Neural cell (in vitro differentiated cells): ENCODE results near the gene MYO1F. TPM values are rescaled to one million over a fixed set of nuclear protein-coding genes. Genes with fewer than 3 reads are reported as not detected.

ENCODE experiments used
- H2AFZ ChIP-seq: fragments of 200-600, 300-800 bp; sonication (generic), shearing (Covaris generic); 2 replicates; pipeline ENCODE4 v1.6.0; 2014; ENCODE audit warnings: low read depth, mild to moderate bottlenecking, antibody characterized with exemption, low read length, moderate library complexity
- H3F3A ChIP-seq: fragments of 200-600 bp; shearing (Covaris generic); 2 replicates; pipeline ENCODE4 v1.6.1; 2016; ENCODE audit warnings: mild to moderate bottlenecking, moderate library complexity, mixed read lengths, antibody characterized with exemption, low read length; ENCODE audit not compliant: insufficient read depth, poor library complexity, severe bottlenecking
- H3K27ac ChIP-seq: fragments of 200-600, 300-800 bp; sonication (generic), shearing (Covaris generic); 2 replicates; pipeline ENCODE4 v1.5.1; 2014; ENCODE audit warnings: mild to moderate bottlenecking, low read length, moderate library complexity
- H3K27me3 ChIP-seq: fragments of 300-800, 200-600 bp; sonication (generic), shearing (Covaris generic); 2 replicates; pipeline ENCODE4 v1.6.0; 2014; ENCODE audit warnings: mild to moderate bottlenecking, low read depth, low read length, moderate library complexity; ENCODE audit not compliant: insufficient read depth
- H3K36me3 ChIP-seq: fragments of 300-800, 200-600 bp; sonication (generic), shearing (Covaris generic); 2 replicates; pipeline ENCODE4 v1.5.1; 2014; ENCODE audit warnings: mild to moderate bottlenecking, antibody characterized with exemption, low read length, moderate library complexity; ENCODE audit not compliant: insufficient read depth
- H3K4me2 ChIP-seq: fragments of 300-800, 200-600 bp; sonication (generic), shearing (Covaris generic); 2 replicates; pipeline ENCODE4 v1.6.0; 2014; ENCODE audit warnings: mild to moderate bottlenecking, low read length
- H3K4me3 ChIP-seq: fragments of 300-800, 200-600 bp; sonication (generic), shearing (Covaris generic); 2 replicates; pipeline ENCODE4 v1.5.1; 2014; ENCODE audit warnings: mild to moderate bottlenecking, low read length, moderate library complexity
- H3K79me2 ChIP-seq: fragments of 200-600 bp; shearing (Covaris generic); replicated peaks from 2 replicates; pipeline ENCODE4 v1.6.0; 2014; ENCODE audit warnings: mild to moderate bottlenecking, low read length, moderate library complexity; ENCODE audit not compliant: insufficient read depth
- H3K9ac ChIP-seq: fragments of 300-800, 200-600 bp; sonication (generic), shearing (Covaris generic); 2 replicates; pipeline ENCODE4 v1.6.1; 2016; ENCODE audit warnings: mild to moderate bottlenecking, low read length, mixed read lengths
- H3K9me2 ChIP-seq: fragments of 200-600 bp; shearing (Covaris generic); 2 replicates; pipeline ENCODE4 v1.6.1; 2016; ENCODE audit warnings: mild to moderate bottlenecking, low read length, mixed read lengths; ENCODE audit not compliant: insufficient read depth
- H3K9me3 ChIP-seq: fragments of 200-600, 300-800 bp; sonication (generic), shearing (Covaris generic); 2 replicates; pipeline ENCODE4 v1.6.1; 2016; ENCODE audit warnings: mild to moderate bottlenecking, mixed run types, low read length, moderate library complexity, mixed read lengths
- H4K20me1 ChIP-seq: fragments of 200-600 bp; shearing (Covaris generic); 2 replicates; pipeline ENCODE4 v1.6.1; 2016; ENCODE audit warnings: mild to moderate bottlenecking, mixed run types; ENCODE audit not compliant: insufficient read depth
- EP300 ChIP-seq: fragments of 450-650 bp; conservative IDR thresholded peaks from 2 replicates; pipeline ENCODE4 v1.6.1; 2014; ENCODE audit warnings: antibody characterized with exemption, mild to moderate bottlenecking, moderate library complexity; ENCODE audit not compliant: poor library complexity, severe bottlenecking
- EZH2 ChIP-seq: fragments of 200-600, 300-800 bp; shearing (Covaris generic), sonication (generic); IDR thresholded peaks from 2 replicates; pipeline ENCODE4 v1.6.1; 2014; ENCODE audit warnings: antibody characterized with exemption, low read length, borderline replicate concordance, mild to moderate bottlenecking; ENCODE audit not compliant: insufficient read depth, poor library complexity, severe bottlenecking
- MXI1 ChIP-seq: fragments of 450-650 bp; conservative IDR thresholded peaks from 2 replicates; pipeline ENCODE4 v1.6.1; 2014; ENCODE audit warnings: antibody characterized with exemption, mild to moderate bottlenecking; ENCODE audit not compliant: poor library complexity, severe bottlenecking
- POLR2AphosphoS5 ChIP-seq: IDR thresholded peaks from 2 replicates; pipeline ENCODE4 v1.6.1; 2012
- RAD21 ChIP-seq: fragments of 450-650 bp; conservative IDR thresholded peaks from 2 replicates; pipeline ENCODE4 v1.6.1; 2014; ENCODE audit warnings: antibody characterized with exemption, mild to moderate bottlenecking, moderate library complexity
- SMC3 ChIP-seq: fragments of 450-650 bp; conservative IDR thresholded peaks from 2 replicates; pipeline ENCODE4 v1.6.1; 2014; ENCODE audit warnings: antibody characterized with exemption, mild to moderate bottlenecking, moderate library complexity; ENCODE audit not compliant: poor library complexity
- TAF1 ChIP-seq: IDR thresholded peaks from 2 replicates; pipeline ENCODE4 v1.6.1; 2012; ENCODE audit warnings: low read depth
- polyA plus RNA-seq: library from polyadenylated mRNA; depleted of rRNA; stranded (reverse); fragments of >200 nt; gene quantifications from 2 replicates; pipeline ENCODE4 v1.2.3, GENCODE V29; 2014
- TF ChIP-seq, protein P1 (sequence below): fragments of 450-650 bp; IDR thresholded peaks from 2 replicates; pipeline ENCODE4 v1.5.1; 2014; ENCODE audit warnings: antibody characterized with exemption, mild to moderate bottlenecking, moderate library complexity; ENCODE audit not compliant: poor library complexity, severe bottlenecking
- TF ChIP-seq, protein P2 (sequence below): IDR thresholded peaks from 2 replicates; pipeline ENCODE4 v1.6.1; 2012; ENCODE audit warnings: borderline replicate concordance

MYO1F gene
- polyA plus RNA-seq, 1 donor from 2014 or later = 0.40 TPM

DNA sequence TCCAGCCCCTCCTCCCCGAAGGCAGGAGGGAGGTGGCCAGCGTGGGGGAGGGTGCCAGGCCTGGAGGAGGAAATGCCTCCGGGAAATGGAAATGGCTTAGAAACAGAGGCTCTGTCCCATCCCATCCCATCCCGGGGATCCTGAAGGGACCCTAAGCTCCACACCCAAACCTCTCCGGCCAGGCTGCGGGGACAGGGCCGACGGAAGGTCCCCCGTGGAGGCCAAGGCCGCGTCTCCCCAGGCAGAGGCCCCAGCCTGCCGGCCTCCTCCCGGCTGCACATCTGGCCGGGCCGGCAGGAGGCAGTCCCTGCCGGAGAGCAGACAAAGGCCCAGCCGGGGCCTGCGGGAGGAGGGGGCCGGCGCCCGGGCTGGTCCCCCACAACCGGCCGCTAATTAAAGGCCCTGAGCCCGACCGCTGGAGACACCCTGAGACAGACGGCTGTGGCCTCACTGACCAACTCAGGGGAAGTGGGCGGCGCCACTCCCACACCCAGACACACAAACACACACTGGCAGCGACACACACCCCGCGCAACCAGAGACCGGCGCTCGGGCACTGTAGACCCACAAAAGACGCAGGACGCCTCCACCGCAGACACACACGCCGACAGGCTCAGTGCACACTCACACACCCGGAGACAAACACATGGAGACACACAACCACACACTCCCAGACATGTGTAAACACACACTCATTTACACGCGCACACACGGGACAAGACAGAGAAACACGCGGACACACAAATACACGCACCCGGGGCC is 32.2 kb upstream of the MYO1F start:
- peak overlapping the region; percentile 79 for H2AFZ ChIP-seq
- no peaks in the 10 kb centered on the region for H4K20me1 ChIP-seq
- H3K36me3 ChIP-seq = peaks cover 6% of the 10 kb centered on the region
- no peaks in the 10 kb centered on the region for H3K9me2 ChIP-seq
- no peaks in the 10 kb centered on the region for H3F3A ChIP-seq
- TF ChIP-seq, protein P1, sequence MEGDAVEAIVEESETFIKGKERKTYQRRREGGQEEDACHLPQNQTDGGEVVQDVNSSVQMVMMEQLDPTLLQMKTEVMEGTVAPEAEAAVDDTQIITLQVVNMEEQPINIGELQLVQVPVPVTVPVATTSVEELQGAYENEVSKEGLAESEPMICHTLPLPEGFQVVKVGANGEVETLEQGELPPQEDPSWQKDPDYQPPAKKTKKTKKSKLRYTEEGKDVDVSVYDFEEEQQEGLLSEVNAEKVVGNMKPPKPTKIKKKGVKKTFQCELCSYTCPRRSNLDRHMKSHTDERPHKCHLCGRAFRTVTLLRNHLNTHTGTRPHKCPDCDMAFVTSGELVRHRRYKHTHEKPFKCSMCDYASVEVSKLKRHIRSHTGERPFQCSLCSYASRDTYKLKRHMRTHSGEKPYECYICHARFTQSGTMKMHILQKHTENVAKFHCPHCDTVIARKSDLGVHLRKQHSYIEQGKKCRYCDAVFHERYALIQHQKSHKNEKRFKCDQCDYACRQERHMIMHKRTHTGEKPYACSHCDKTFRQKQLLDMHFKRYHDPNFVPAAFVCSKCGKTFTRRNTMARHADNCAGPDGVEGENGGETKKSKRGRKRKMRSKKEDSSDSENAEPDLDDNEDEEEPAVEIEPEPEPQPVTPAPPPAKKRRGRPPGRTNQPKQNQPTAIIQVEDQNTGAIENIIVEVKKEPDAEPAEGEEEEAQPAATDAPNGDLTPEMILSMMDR = peak; percentile 58
- TF ChIP-seq EP300 (no peak), RAD21 (peak; percentile 15), TAF1 (peak; percentile 69), POLR2AphosphoS5 (peak; percentile 52), SMC3 (peak; percentile 11), MXI1 (peak; percentile 1), EZH2 (no peak)
- TF ChIP-seq, protein P2, sequence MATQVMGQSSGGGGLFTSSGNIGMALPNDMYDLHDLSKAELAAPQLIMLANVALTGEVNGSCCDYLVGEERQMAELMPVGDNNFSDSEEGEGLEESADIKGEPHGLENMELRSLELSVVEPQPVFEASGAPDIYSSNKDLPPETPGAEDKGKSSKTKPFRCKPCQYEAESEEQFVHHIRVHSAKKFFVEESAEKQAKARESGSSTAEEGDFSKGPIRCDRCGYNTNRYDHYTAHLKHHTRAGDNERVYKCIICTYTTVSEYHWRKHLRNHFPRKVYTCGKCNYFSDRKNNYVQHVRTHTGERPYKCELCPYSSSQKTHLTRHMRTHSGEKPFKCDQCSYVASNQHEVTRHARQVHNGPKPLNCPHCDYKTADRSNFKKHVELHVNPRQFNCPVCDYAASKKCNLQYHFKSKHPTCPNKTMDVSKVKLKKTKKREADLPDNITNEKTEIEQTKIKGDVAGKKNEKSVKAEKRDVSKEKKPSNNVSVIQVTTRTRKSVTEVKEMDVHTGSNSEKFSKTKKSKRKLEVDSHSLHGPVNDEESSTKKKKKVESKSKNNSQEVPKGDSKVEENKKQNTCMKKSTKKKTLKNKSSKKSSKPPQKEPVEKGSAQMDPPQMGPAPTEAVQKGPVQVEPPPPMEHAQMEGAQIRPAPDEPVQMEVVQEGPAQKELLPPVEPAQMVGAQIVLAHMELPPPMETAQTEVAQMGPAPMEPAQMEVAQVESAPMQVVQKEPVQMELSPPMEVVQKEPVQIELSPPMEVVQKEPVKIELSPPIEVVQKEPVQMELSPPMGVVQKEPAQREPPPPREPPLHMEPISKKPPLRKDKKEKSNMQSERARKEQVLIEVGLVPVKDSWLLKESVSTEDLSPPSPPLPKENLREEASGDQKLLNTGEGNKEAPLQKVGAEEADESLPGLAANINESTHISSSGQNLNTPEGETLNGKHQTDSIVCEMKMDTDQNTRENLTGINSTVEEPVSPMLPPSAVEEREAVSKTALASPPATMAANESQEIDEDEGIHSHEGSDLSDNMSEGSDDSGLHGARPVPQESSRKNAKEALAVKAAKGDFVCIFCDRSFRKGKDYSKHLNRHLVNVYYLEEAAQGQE = peak; percentile 80
- peaks cover 8% of the 10 kb centered on the region for H3K9me3 ChIP-seq
- H3K27ac ChIP-seq = peak overlapping the region; percentile 84
- H3K79me2 ChIP-seq = peaks cover 9% of the 10 kb centered on the region
- H3K4me2 ChIP-seq = peak overlapping the region; percentile 37
- peak overlapping the region; percentile 84 for H3K9ac ChIP-seq
- peak overlapping the region; percentile 67 for H3K4me3 ChIP-seq
- H3K27me3 ChIP-seq = no peaks in the 10 kb centered on the region

DNA sequence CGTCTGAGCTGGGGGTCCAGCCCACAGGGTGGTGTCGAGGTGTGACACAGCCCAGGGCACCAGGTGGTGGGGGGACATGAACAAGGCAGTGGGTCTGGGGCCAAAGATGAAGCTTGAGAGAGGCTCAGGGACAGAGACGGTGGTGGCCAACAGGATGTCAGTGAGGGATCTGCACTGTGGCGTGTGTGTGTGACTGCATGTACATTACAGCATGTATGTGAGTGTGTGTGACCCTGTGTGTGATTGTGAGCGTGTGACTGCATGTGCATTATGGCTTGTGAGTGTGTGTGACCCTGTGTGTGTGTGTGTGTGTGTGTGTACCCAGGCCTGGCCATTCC is 31.7 kb upstream of the MYO1F start:
- H3K27ac ChIP-seq = peak overlapping the region; percentile 84
- TF ChIP-seq EP300 (no peak), EZH2 (no peak), POLR2AphosphoS5 (no peak), RAD21 (no peak), TAF1 (no peak), SMC3 (no peak), MXI1 (no peak)
- TF ChIP-seq, protein P1 = no peak
- TF ChIP-seq, protein P2 = no peak

More for the DNA sequence above, 31.7 kb upstream of the MYO1F start:
- Histone ChIP-seq H3K9ac (peak overlapping the region; percentile 84), H4K20me1 (no peaks in the 10 kb centered on the region), H3K36me3 (peaks cover 6% of the 10 kb centered on the region), H3F3A (no peaks in the 10 kb centered on the region), H3K27me3 (no peaks in the 10 kb centered on the region), H3K4me3 (peak overlapping the region; percentile 67), H3K4me2 (peak overlapping the region; percentile 37), H3K79me2 (peaks cover 9% of the 10 kb centered on the region), H3K9me2 (no peaks in the 10 kb centered on the region), H3K9me3 (peaks cover 8% of the 10 kb centered on the region), H2AFZ (peak overlapping the region; percentile 79)
